Epidermal melanocyte (primary cell): Measurements from ENCODE around the gene MOGAT2.
"Not testable (repeated sequence)": the region's sequence is repeated elsewhere in the genome, so short reads cannot be mapped to it uniquely, and the experiment has no call there.

Experiments
- DNase-seq: peaks from one replicate; pipeline ENCODE4 v3.0.0; 2011; ENCODE audit warnings: low spot score; ENCODE audit not compliant: insufficient read length

MOGAT2 gene

GRCh38 chr11:75719340-75720239 is 2.0 kb downstream of the MOGAT2 start:
- DNase-seq = no peak

DNA sequence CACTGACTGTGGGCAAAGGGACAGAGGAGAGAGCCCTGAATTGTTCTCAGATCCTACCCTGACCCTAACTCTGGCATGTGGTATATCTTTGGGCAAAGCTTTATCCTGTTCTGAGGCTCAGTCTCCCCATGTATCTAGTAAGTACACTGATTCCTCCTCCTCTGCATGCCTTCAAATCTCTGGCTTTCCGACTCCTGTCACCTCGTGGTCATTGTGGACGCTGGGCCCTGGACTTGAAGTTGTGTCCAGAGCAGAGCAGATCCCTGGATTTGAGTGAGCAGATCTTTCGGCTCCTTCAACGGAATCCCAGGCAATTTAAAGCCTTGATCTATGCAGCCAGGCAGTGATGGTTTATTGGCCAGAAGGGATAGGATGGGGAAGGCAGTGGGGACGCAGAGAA is 3.0 kb downstream of the MOGAT2 start:
- DNase-seq = no peak

DNA sequence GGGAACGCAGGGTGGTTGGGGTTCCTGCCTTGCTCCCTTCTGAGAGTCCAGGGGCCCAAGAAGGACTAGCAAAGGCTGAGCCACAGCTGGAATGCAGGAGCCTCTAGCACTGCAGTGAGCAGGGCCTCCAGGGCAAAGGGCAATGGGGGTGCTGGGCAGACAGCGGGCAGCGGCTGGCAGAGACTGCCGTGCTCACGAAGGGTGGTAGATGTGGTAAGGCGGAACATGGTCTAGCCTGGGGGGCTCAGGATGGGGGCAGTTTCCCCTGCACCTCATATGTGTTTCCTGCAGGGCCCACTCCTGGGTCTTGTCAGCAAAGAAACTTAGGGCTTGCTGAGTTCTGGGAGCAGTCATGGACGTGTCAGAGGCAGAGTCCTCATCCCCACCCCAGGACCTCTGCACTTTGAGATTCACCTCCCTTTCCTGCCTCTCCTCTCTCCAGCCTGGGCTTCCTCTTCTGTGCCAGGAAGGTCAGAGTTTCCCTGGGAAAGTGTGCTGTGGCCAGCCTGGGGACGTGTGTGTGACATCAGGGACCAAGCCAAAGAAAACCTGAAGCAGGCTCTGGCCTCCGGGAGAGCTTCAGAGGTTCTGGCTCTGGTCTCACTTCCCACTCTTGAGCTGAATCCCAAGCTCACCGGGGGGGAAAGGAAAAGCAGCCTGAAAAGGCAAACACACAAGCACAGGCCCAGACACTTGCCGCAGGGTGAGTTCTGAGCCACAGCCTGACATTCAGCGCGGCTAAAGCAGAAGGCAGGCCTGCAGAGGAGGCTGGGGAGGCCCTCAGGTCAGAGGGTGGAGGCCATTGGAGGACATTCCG is 4.4 kb downstream of the MOGAT2 start:
- DNase-seq = no peak

- no peak for DNase-seq
Measured at GRCh38 chr11:75722669-75723042, 5.0 kb downstream of the MOGAT2 start.

- DNase-seq = no peak
Measured at GRCh38 chr11:75725547-75726320, 8.1 kb downstream of the MOGAT2 start.

GRCh38 chr11:75728992-75729391 is 11.4 kb downstream of the MOGAT2 start:
- DNase-seq = no peak

GRCh38 chr11:75731095-75731494 is 13.5 kb downstream of the MOGAT2 start:
- no peak for DNase-seq

DNA sequence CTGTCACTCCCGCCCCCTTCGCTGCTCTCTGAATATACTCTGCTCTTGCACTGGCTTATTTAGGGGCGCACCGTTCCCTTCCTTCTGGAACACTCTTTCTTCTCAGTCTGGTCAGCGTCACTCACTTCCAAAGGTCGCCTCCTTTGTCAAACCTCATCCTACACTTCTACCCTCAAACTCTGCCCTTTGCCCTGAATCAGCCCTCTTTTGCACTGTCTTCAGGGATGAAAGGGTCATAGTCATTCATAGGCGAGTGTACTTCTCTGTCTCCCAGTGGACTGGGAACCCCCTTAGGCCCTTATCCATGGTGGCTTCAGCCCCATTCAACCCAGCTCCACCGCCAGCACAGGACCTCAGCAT is 15.4 kb downstream of the MOGAT2 start:
- no peak for DNase-seq

DNA sequence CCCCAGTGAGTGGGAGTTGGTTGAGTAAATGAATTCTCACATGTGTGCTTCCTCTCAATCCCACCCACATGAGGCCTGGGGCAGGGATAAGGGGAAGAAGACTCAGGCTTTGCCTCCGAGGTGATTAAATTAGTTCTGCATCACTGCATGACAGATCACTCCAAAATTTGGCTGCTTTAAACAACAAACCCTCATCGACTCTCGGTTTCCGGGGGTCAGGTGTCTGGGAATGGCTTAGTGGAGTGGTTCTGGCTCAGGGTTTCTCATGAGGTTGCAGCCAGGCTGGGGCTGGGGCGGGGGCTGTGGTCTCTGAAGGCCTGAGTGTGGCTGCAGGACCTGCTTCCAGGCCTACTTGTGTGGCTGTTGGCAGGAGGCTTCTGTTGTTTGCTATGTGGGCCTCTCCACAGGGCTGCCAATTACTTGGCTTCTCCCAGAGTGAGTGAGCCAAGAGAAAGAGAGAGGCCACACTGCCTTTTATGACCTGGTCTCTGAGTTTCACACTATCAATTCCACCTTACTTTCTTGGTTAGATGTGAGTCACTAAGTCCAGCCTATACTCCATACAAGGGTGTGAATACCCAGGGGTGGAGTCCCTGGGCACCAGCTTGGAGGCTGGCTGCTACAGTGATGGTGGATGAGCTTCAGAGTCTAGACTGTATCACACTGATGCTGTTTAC is 15.9 kb downstream of the MOGAT2 start:
- no peak for DNase-seq

DNA sequence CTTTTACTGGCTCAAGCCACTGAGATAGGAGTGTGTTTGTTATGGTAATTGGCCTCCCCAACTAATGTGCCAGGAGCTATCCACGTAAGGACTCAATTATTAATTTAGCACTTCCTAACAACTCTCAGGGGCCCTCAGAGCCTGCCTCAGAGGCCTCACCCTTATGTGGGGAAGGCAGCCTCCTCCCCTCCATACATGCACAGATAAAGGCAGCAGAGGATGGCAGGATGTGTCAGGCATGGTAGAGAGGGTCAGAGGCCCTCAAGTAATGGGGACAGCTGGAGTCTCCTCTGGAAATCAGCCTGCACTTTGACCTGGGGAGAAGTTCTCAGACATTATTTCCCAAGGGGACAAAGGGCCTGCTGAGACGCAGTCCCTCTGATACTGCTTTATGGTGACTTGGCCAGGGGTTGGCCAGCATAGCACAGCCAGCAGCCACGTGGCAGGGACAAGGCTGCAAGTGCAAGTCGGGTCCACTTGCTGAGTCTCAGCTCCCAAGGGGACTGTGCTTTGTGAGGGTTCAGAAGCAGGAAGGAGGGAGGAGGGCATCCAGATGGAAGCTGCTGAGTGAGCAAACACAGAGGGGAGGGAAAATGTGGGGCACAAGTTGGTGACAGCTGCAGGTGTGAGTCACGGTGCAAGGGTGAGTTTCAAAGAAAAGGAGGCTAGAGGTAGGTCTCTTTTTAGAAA is 17.0 kb downstream of the MOGAT2 start:
- DNase-seq = no peak

DNA sequence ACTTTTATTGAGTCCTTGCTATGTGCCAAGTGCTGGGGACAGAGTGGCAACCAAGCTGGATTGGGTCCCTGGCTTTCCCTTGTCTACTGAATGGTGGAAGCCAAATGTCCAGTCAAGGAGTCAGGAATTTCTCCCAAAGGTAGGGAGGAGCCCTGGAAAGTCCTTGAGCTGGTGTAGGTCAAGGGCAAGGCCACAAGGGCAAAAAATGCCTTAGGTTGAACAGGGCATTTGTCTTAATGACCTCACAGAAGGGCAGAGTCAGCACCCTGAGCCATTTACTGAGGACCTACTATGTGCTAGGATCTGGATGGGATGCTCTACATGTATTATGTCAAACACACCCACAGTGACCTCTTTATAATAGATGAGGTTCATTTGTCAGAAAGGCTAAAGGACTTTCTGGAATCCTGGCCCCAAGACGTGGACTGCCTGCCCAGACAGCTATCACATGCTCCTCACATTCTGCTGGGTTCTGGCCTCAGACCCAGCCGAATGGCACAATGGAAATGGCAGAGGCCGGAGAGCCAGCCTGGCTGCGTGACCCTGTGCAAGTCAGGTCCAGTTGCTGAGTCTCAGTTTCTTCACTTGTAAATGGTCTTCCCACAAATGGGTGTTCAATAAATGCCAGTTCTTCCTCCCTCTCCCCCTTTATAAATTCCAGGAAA is 17.7 kb downstream of the MOGAT2 start:
- no peak for DNase-seq

GRCh38 chr11:75737314-75737713 is 19.7 kb downstream of the MOGAT2 start:
- DNase-seq = no peak

GRCh38 chr11:75740681-75741080 is 23.0 kb downstream of the MOGAT2 start:
- no peak for DNase-seq

DNA sequence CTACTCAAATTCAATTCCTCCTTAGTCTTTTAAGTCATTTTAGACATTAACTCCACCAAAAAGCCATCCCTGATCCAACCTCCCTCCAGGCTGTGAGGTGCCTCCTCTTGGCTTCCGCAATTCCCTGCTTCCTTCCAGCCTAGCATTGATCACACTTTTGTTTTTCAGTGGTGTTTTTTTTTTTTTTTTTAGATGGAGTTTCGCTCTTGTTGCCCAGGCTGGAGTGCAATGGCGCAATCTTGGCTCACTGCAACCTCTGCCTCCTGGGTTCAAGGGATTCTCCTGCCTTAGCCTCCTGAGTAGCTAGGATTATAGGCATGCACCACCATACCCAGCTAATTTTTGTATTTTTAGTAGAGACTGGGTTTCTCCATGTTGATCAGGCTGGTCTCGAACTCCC is 25.5 kb downstream of the MOGAT2 start:
- not testable (repeated sequence) for DNase-seq

- no peak for DNase-seq
Measured at GRCh38 chr11:75743711-75744563, 26.3 kb downstream of the MOGAT2 start.

- no peak for DNase-seq
Measured at GRCh38 chr11:75745807-75746206, 28.2 kb downstream of the MOGAT2 start.

GRCh38 chr11:75748729-75749273 is 31.2 kb downstream of the MOGAT2 start:
- not testable (repeated sequence) for DNase-seq

GRCh38 chr11:75754933-75755332 is 37.3 kb downstream of the MOGAT2 start:
- DNase-seq = not testable (repeated sequence)

DNA sequence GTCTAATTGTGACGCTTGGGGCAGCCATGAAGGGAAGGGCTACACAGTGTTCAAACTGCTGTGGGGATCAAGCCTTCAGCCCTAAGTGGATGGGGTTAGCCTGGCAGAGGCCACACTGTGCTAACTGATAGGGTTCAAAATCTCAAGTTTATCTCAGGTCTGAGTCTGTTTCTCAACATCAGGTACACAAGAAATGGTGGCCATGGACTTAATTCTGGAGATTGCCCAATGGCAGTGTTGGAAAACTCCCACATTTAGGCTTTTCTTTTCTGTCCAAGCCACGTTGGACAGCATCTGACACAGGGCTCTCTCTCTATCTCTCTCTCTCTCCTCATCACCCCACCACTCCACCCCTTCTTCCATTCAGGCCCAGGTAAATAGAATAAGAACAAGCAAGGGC is 40.0 kb downstream of the MOGAT2 start:
- DNase-seq = no peak
